Karpas-422 (cell line): ENCODE results near the gene PREX1. TPM values are rescaled to one million over a fixed set of nuclear protein-coding genes. Genes with fewer than 3 reads are reported as not detected.

ENCODE experiments used
- DNase-seq: peaks from one replicate; pipeline ENCODE4 v3.0.0-alpha.2; 2015
- H2AFZ ChIP-seq: fragments of 200-600 bp; sonication (generic); 2 replicates; pipeline ENCODE4 v1.6.1; 2014; ENCODE audit warnings: antibody characterized with exemption, low read length, mixed read lengths
- H3K27ac ChIP-seq: fragments of 200-600 bp; sonication (generic); 2 replicates; pipeline ENCODE4 v1.5.1; 2014; ENCODE audit warnings: mild to moderate bottlenecking, low read length, moderate library complexity
- H3K27me3 ChIP-seq: fragments of 200-600 bp; sonication (generic); 2 replicates; pipeline ENCODE4 v1.6.1; 2014; ENCODE audit warnings: low read length, mixed read lengths
- H3K36me3 ChIP-seq: fragments of 200-600 bp; sonication (generic); 2 replicates; pipeline ENCODE4 v1.6.1; 2014; ENCODE audit warnings: low read length, mixed read lengths; ENCODE audit not compliant: insufficient read depth
- H3K4me1 ChIP-seq: fragments of 200-600 bp; sonication (generic); 2 replicates; pipeline ENCODE4 v1.6.1; 2014; ENCODE audit warnings: mild to moderate bottlenecking, low read length, mixed read lengths
- H3K4me2 ChIP-seq: fragments of 200-600 bp; sonication (generic); 2 replicates; pipeline ENCODE4 v1.6.1; 2014; ENCODE audit warnings: low read length, low read depth, mild to moderate bottlenecking; ENCODE audit not compliant: poor library complexity, severe bottlenecking
- H3K4me3 ChIP-seq: fragments of 200-600 bp; sonication (generic); 2 replicates; pipeline ENCODE4 v1.5.1; 2014; ENCODE audit warnings: mild to moderate bottlenecking, antibody characterized with exemption, low read length, mixed read lengths
- H3K79me2 ChIP-seq: fragments of 200-600 bp; sonication (generic); 2 replicates; pipeline ENCODE4 v1.6.1; 2014; ENCODE audit warnings: mild to moderate bottlenecking, low read length, mixed read lengths
- H3K9ac ChIP-seq: fragments of 200-600 bp; sonication (generic); 2 replicates; pipeline ENCODE4 v1.6.0; 2014; ENCODE audit warnings: low read length
- H3K9me2 ChIP-seq: fragments of 200-600 bp; sonication (generic), shearing (Covaris generic); replicated peaks from 2 replicates; pipeline ENCODE4 v1.6.0; 2014; ENCODE audit warnings: mild to moderate bottlenecking, low read length, moderate library complexity; ENCODE audit not compliant: insufficient read depth
- H3K9me3 ChIP-seq: fragments of 300-700, 200-600 bp; sonication (generic); 2 replicates; pipeline ENCODE4 v1.6.1; 2014; ENCODE audit warnings: low read length, mixed read lengths
- H4K20me1 ChIP-seq: fragments of 200-600 bp; sonication (generic); 2 replicates; pipeline ENCODE4 v1.6.1; 2014; ENCODE audit warnings: mild to moderate bottlenecking, antibody characterized with exemption, low read length, low read depth; ENCODE audit not compliant: insufficient read depth
- total RNA-seq: library from RNA; depleted of rRNA; stranded (reverse); fragments of >200 nt; shearing (Covaris generic); gene quantifications from 2 replicates; pipeline ENCODE4 v1.2.3, GENCODE V29; 2014; ENCODE audit warnings: low replicate concordance

Gene PREX1
- total RNA-seq, 1 experiment from 2014 or later: not detected

DNA sequence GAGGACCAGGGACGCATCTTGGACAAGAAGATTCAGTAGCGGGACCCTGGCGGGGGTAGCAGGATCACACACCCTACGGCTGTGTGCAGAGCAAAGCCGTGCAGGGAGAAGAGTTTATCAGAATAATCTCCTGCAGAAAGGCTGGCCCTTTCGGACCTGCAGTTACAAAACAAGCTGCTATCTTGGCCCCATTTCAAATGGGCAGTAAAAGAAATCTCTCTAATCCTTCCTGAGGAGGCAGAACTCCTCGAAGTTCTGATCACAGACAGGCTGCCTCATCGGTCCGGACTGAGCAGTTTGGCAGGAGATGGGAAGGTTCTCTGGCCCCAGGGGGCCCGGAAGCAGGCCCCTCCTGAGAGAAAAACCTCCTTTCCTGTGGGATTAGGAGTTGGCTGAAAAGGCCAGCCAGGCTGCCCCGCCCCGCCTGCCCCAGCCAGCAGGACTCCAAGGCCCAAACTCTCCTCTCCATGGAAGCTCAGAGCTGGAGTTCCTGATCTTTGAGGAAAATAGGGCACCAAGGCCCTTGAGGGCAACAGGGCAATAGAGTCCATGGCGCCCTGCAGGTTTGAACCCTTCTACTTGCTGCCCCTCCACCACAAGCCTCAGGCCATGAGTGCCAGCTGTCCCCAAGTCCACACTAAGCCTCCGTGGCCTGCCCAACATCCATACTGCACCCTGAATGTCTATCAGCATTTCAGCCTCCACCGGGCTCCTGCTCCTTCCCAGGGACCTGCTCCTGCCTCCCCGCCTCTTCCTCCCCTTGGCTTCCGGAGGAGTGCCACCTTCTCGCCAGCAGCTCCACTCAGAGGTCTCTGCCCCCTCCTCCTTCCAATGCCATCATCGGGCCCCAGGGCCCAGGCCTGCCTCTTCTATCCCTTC, 141.3 kb downstream of the PREX1 start:
- Histone ChIP-seq H3K27me3 (no peaks in the 10 kb centered on the region), H3K9ac (no peak overlapping the region), H3K4me1 (no peaks in the 10 kb centered on the region; the same call in 1 of the 2 replicates), H3K79me2 (no peaks in the 10 kb centered on the region), H2AFZ (no peak overlapping the region), H3K4me2 (no peak overlapping the region), H3K4me3 (no peak overlapping the region), H3K9me2 (no peaks in the 10 kb centered on the region), H3K9me3 (no peaks in the 10 kb centered on the region), H3K27ac (no peak overlapping the region), H4K20me1 (no peaks in the 10 kb centered on the region), H3K36me3 (no peaks in the 10 kb centered on the region)
- DNase-seq: no peak

DNA sequence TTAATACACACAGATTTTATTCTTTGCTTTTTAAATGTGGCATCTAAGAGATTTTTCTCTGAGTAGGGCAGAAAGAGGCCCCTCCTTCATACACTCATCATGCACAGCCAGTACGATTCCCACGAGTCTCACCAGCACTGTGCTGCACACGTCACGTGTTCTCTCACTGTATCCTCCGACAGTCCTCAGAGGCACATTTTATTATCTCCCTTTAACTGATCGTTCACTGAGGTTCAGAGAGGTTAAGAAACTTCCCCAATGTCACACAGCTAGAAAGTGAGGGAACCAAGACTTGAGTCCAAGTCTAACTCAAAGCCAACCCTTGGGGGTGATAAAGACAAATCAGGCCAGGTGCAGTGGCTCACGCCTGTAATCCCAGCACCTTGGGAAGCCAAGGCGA, 142.5 kb downstream of the PREX1 start:
- no peak for DNase-seq
- Histone ChIP-seq H3K27ac (no peak overlapping the region), H3K4me2 (no peak overlapping the region), H3K4me3 (no peak overlapping the region), H3K27me3 (no peaks in the 10 kb centered on the region), H3K9me3 (no peaks in the 10 kb centered on the region), H3K9me2 (no peaks in the 10 kb centered on the region), H4K20me1 (no peaks in the 10 kb centered on the region), H3K36me3 (no peaks in the 10 kb centered on the region), H3K4me1 (no peaks in the 10 kb centered on the region; the same call in 1 of the 2 replicates), H3K79me2 (no peaks in the 10 kb centered on the region), H3K9ac (no peak overlapping the region), H2AFZ (no peak overlapping the region)

DNA sequence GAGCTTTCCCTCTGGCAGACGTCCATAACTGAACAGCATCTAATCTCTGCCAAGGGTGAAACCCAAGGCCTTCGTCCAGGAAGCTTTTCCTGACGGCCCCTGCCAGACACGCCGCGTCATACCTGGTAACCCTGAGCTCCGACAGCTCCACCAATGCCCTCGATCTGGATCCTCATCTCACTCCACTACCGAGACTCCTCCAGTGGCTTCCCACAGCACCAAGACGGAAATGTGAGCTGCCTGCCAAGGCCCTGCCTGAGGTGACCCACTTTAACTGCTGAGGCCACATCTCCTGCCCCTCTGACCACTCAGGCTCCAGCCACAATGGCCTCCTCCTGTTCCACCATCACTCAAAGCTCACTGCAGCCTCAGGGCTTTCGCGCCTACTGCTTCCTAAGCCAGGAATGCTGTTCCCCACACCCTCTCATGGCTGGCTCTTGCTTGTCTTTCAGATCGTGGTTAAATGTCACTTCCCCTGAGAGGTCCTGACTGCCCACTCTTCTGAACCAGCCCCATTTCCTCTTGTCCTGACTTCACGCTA, 143.2 kb downstream of the PREX1 start:
- Histone ChIP-seq H3K36me3 (no peaks in the 10 kb centered on the region), H3K27ac (no peak overlapping the region), H3K27me3 (no peaks in the 10 kb centered on the region), H3K79me2 (no peaks in the 10 kb centered on the region), H3K4me1 (no peaks in the 10 kb centered on the region; the same call in 1 of the 2 replicates), H3K4me2 (no peak overlapping the region), H3K9ac (no peak overlapping the region), H3K9me3 (no peaks in the 10 kb centered on the region), H3K4me3 (no peak overlapping the region), H4K20me1 (no peaks in the 10 kb centered on the region), H3K9me2 (no peaks in the 10 kb centered on the region), H2AFZ (no peak overlapping the region)
- DNase-seq: no peak

DNA sequence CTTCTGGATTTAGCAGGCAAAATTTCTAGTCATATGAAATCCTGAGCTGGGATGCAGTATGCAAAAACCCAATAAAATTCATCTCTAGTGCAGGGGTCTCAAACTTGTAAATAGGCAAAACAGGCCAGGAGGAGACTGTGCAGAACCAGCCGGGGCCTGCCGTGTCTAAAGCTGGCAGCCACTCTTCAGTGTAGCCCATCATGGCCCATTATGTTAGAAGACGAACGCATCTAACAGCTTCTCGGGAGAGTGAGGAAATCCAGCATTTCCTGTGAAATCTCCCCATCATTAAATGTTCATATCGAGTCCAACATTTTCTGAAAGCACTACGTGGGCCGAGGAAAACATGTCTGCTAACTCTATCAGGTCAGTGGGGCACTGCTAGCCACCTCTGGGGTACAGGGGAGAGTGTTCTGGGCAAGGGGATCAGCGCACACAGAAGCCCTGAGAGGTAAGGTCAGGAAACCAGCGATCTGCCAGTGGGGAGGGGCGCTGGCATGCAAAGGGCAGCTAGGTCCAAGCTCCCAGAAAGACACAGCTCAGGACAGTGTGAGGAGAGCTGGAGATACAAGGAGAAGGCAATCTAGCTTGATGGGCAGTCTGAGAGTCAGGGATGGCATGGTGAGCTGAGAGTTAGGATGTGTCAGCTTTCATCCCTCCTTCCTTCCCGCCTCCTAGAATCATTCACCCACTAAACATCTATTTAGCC, 144.2 kb downstream of the PREX1 start:
- H3K36me3 ChIP-seq: no peaks in the 10 kb centered on the region
- H3K4me2 ChIP-seq: no peak overlapping the region
- H3K9ac ChIP-seq: no peak overlapping the region

DNA sequence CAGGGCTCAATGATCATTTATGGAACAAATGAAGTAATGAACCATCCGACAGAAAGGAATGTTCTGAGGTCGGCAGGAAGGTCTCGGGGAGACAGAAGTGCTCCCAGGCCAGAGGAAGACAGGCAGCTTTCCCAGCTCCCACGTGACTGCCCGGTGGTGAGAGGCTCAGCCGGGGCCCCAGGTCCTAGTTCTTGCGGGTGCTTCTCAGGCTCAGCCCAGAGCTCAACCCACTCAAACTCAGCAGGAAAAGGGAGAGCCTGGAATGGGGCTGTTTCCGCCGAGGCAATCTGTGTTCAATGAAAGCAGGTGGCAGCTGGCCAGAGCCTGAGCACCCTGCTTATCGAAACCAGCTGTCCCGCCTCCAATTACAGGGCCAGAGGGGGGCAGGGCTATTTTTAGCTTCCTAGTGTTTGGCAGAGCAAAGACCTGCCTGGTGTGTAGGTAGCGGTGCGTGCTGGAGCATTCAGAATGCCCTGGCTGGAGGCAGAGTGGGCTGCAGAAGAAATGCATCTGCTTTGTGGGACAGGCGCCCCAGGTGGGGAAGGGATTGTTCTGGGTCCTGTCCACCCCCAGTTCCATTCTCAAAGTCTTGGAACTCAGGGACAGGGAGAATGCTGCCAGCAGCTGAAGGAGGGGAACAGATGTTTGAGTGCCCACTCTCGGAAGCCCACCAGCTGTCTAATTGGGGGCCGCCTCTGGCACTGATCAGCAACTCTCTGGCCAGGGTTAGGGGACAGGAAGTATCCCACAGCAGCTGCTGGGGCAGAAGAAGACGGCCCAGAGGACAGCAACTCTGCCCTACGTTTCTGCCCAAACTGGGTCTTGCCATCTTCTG, 145.1 kb downstream of the PREX1 start:
- H3K9me3 ChIP-seq: no peaks in the 10 kb centered on the region
- H2AFZ ChIP-seq: no peak overlapping the region
- no peaks in the 10 kb centered on the region for H3K36me3 ChIP-seq
- peaks cover 7% of the 10 kb centered on the region; the same call in 1 of the 2 replicates for H4K20me1 ChIP-seq
- no peak overlapping the region for H3K4me3 ChIP-seq
- H3K9ac ChIP-seq: no peak overlapping the region
- peaks cover 6% of the 10 kb centered on the region for H3K4me1 ChIP-seq
- H3K27me3 ChIP-seq: no peaks in the 10 kb centered on the region
- no peak for DNase-seq
- no peaks in the 10 kb centered on the region for H3K9me2 ChIP-seq
- H3K4me2 ChIP-seq: no peak overlapping the region
- no peak overlapping the region for H3K27ac ChIP-seq
- H3K79me2 ChIP-seq: no peaks in the 10 kb centered on the region

More for the DNA sequence above, 144.2 kb downstream of the PREX1 start:
- H2AFZ ChIP-seq: no peak overlapping the region
- no peaks in the 10 kb centered on the region for H3K9me2 ChIP-seq
- no peak overlapping the region for H3K27ac ChIP-seq
- H3K79me2 ChIP-seq: no peaks in the 10 kb centered on the region
- H3K9me3 ChIP-seq: no peaks in the 10 kb centered on the region
- no peaks in the 10 kb centered on the region for H3K27me3 ChIP-seq
- no peak for DNase-seq
- no peak overlapping the region for H3K4me3 ChIP-seq
- peaks cover 7% of the 10 kb centered on the region; the same call in 1 of the 2 replicates for H4K20me1 ChIP-seq
- peaks cover 6% of the 10 kb centered on the region for H3K4me1 ChIP-seq

DNA sequence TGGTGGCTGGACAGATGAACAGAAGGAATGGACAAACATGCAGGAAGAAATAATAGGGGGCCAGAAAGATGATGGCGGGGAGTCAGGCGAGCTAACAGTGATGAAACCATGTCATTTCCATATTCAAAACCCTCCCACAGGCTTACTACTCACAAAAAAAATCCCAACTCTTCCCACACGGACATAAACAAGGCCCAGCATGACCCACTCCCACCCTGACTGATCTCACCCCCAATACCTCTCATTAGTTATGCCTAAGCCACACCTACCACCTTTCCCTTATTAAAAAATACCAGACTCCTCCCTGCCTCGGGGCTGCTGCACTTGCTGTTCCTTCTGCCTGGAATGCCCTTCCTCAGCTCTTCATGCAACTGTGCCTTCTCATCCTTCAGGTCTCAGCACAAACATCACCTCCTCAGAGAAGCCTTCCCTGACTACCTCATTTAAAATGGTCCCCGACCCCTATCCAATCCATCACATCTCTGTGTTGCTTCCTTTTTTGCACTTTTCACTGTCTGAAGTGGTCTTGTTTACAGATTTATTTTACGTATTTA, 145.8 kb downstream of the PREX1 start:
- Histone ChIP-seq H2AFZ (no peak overlapping the region), H3K4me1 (peaks cover 6% of the 10 kb centered on the region), H3K9me3 (no peaks in the 10 kb centered on the region), H3K4me3 (no peak overlapping the region), H3K27ac (no peak overlapping the region), H3K9me2 (no peaks in the 10 kb centered on the region), H3K4me2 (no peak overlapping the region), H3K79me2 (no peaks in the 10 kb centered on the region), H3K9ac (no peak overlapping the region), H3K36me3 (no peaks in the 10 kb centered on the region), H3K27me3 (no peaks in the 10 kb centered on the region), H4K20me1 (peaks cover 7% of the 10 kb centered on the region; the same call in 1 of the 2 replicates)
- DNase-seq: no peak

DNA sequence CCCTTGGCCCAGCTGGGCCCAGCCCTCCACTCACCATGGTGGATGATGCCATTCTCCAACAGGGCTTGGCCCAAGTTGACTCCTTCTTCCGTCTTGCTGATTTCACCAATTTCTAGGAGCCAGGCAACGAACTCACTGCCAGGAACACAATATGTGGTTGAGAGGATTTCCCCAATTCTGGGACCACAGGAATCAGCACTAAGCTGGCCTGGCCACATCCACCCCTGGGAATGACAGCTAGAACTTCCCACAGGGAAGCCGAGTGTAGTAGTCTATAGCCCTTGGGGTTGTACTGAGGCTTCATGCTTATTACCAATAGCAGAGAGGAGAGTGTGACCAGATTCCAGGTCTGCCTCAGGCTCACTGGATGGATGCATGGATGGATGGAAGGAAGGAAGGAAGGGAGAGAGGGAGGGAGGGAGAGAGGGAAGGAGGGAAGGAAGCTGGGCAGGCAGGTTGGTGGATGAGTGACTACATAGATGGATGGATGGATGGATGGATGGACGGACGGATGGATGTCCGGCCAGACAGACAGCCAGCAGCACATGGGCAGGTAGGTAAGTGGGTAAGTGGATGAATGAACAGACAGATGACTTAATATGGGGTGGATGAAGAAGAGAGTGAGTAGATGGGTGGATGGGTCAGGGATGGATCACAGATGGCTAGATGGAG, 146.5 kb downstream of the PREX1 start:
- no peak overlapping the region for H3K4me3 ChIP-seq
- H3K4me2 ChIP-seq: no peak overlapping the region
- H3K36me3 ChIP-seq: no peaks in the 10 kb centered on the region
- H3K27ac ChIP-seq: no peak overlapping the region
- H3K27me3 ChIP-seq: no peaks in the 10 kb centered on the region
- DNase-seq: no peak
- no peak overlapping the region for H3K9ac ChIP-seq
- H3K4me1 ChIP-seq: peaks cover 6% of the 10 kb centered on the region
- no peaks in the 10 kb centered on the region for H3K9me3 ChIP-seq
- no peak overlapping the region for H2AFZ ChIP-seq
- peaks cover 7% of the 10 kb centered on the region; the same call in 1 of the 2 replicates for H4K20me1 ChIP-seq
- H3K9me2 ChIP-seq: no peaks in the 10 kb centered on the region
- no peaks in the 10 kb centered on the region for H3K79me2 ChIP-seq
